BLaER1 treated with 17β-estradiol and CSF1 and Interleukin-3, amounts not matched to agents 10 nM and 100 nM (cell line): ENCODE measurements around the gene HIVEP1.
"Not testable (repeated sequence)": the region's sequence is repeated elsewhere in the genome, so short reads cannot be mapped to it uniquely, and the experiment has no call there.

Experiments
- H3K27ac ChIP-seq, 11 experiments: shearing (Covaris generic); formaldehyde crosslinking; 2 replicates each; pipeline ENCODE4 v1.8.1; 2022
- H3K27me3 ChIP-seq, 11 experiments: shearing (Covaris generic); formaldehyde crosslinking; 2 replicates each; pipeline ENCODE4 v1.8.1; 2022
- H3K36me3 ChIP-seq, 11 experiments: shearing (Covaris generic); formaldehyde crosslinking; 2 replicates each; pipeline ENCODE4 v1.8.1; 2022
- H3K4me1 ChIP-seq, 10 experiments: shearing (Covaris generic); formaldehyde crosslinking; 2 replicates each; pipeline ENCODE4 v1.8.1; 2022
- H3K4me2 ChIP-seq, 11 experiments: shearing (Covaris generic); formaldehyde crosslinking; 2 replicates each; pipeline ENCODE4 v1.8.1; 2022
- H3K4me3 ChIP-seq, 10 experiments: shearing (Covaris generic); formaldehyde crosslinking; 2 replicates each; pipeline ENCODE4 v1.8.1; 2022
- H3K9ac ChIP-seq, 11 experiments: shearing (Covaris generic); formaldehyde crosslinking; 2 replicates each; pipeline ENCODE4 v1.8.1; 2022
- H3K9me3 ChIP-seq, 11 experiments: shearing (Covaris generic); formaldehyde crosslinking; replicated peaks in 1 of 11; 2 replicates each; pipeline ENCODE4 v1.8.1; 2022
- H4K20me1 ChIP-seq, 11 experiments: shearing (Covaris generic); formaldehyde crosslinking; 2 replicates each; pipeline ENCODE4 v1.8.1; 2022
- Cebpa-rat ChIP-seq, 11 experiments: shearing (Covaris generic); IDR thresholded peaks; 2 replicates each; pipeline ENCODE4 v1.8.1; 2022

Gene HIVEP1

GRCh38 chr6:12152023-12152970 lies 140.2 kb downstream of the HIVEP1 start:
- Histone ChIP-seq H3K4me1 (no peaks in the 10 kb centered on the region), H3K27ac (no peak overlapping the region), H3K9me3 (no peaks in the 10 kb centered on the region), H3K9ac (no peak overlapping the region), H4K20me1 (peaks cover 0 to 3% (median 0%) of the 10 kb centered on the region in 11 experiments; a peak in 2 of 22 replicates), H3K4me2 (no peak overlapping the region), H3K4me3 (no peak overlapping the region), H3K27me3 (no peaks in the 10 kb centered on the region), H3K36me3 (peaks cover 0 to 22% (median 0%) of the 10 kb centered on the region in 11 experiments; a peak in 5 of 22 replicates)
- no peak for TF ChIP-seq Cebpa-rat (IDR thresholded peaks at IDR 0.05)

GRCh38 chr6:12155769-12156168 lies 143.7 kb downstream of the HIVEP1 start:
- not testable (repeated sequence) for H3K9ac ChIP-seq, H3K9me3 ChIP-seq
- H3K36me3 ChIP-seq: peaks cover 0 to 32% (median 0%) of the 10 kb centered on the region in 11 experiments; a peak in 5 of 22 replicates

DNA sequence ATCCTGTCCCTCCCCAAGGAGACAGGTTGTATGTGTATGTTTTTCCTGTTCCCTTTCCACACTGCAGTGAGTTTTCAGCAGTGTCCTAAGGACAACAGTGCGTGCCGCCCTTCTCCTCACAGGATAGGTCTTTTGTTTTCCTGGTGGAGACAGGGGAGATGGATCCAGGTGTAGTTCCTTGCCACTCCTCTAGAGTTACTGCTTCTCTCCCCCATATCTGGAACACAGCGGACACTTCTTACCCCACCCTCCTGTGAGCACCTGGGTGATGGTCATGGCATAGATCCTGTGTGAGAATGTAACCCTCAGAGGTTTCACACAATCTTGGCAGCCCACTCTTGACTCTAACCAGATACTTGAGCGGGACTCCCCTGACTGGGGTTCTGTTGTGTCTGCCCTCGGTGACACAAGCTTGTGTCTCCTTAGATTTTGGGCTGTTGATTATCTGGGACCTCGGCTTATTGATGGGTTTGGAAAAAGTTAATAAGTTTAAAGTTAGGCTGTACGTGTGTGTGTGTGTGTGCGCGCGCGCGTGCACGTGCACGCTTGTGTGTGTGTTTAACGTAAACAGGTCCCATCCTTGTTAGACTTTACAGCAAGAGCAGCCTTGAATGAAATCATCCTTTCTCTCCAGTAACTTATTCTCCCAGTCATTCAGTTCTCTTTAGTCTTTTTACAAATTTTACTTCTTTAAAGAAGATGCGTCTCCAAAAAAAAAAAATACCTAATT lies 146.7 kb downstream of the HIVEP1 start:
- no peaks in the 10 kb centered on the region for H3K27me3 ChIP-seq
- H3K4me2 ChIP-seq: no peak overlapping the region
- peaks cover 0 to 8% (median 0%) of the 10 kb centered on the region in 11 experiments; a peak in 2 of 22 replicates for H4K20me1 ChIP-seq
- peaks cover 17 to 38% (median 24%) of the 10 kb centered on the region in 10 experiments for H3K4me1 ChIP-seq
- no peak overlapping the region; a peak in 1 of 22 replicates for H3K27ac ChIP-seq
- TF ChIP-seq Cebpa-rat (IDR thresholded peaks at IDR 0.05): no peak
- no peaks in the 10 kb centered on the region for H3K9me3 ChIP-seq
- H3K36me3 ChIP-seq: peaks cover 14 to 59% (median 19%) of the 10 kb centered on the region in 11 experiments; a peak in 21 of 22 replicates
- H3K9ac ChIP-seq: no peak overlapping the region
- H3K4me3 ChIP-seq: no peak overlapping the region

More at GRCh38 chr6:12155769-12156168, 143.7 kb downstream of the HIVEP1 start:
- not testable (repeated sequence) for H3K27ac ChIP-seq, H3K4me2 ChIP-seq, H3K27me3 ChIP-seq, H3K4me3 ChIP-seq, H4K20me1 ChIP-seq
- peaks cover 0 to 15% (median 7%) of the 10 kb centered on the region in 10 experiments; a peak in 12 of 20 replicates for H3K4me1 ChIP-seq

GRCh38 chr6:12160326-12160725 lies 148.2 kb downstream of the HIVEP1 start:
- peak overlapping the region in 10 of 11 experiments; percentile 11 to 72 (median 52); a peak in 14 of 22 replicates for H3K27ac ChIP-seq
- H3K9me3 ChIP-seq: no peaks in the 10 kb centered on the region
- peaks cover 18 to 40% (median 25%) of the 10 kb centered on the region in 10 experiments for H3K4me1 ChIP-seq
- peak overlapping the region in 2 of 11 experiments; percentile 31 to 38; a peak in 3 of 22 replicates for H3K9ac ChIP-seq
- no peak for TF ChIP-seq Cebpa-rat (IDR thresholded peaks at IDR 0.05)
- H3K27me3 ChIP-seq: no peaks in the 10 kb centered on the region
- peaks cover 21 to 70% (median 31%) of the 10 kb centered on the region in 11 experiments; a peak in 21 of 22 replicates for H3K36me3 ChIP-seq
- H3K4me2 ChIP-seq: peak overlapping the region in 4 of 11 experiments; percentile 1 to 32 (median 27); a peak in 6 of 22 replicates
- peaks cover 0 to 8% (median 0%) of the 10 kb centered on the region in 11 experiments; a peak in 2 of 22 replicates for H4K20me1 ChIP-seq
- no peak overlapping the region for H3K4me3 ChIP-seq

- TF ChIP-seq Cebpa-rat (IDR thresholded peaks at IDR 0.05): no peak
- peaks cover 0 to 5% (median 0%) of the 10 kb centered on the region in 11 experiments; a peak in 2 of 22 replicates for H4K20me1 ChIP-seq
- H3K27me3 ChIP-seq: no peaks in the 10 kb centered on the region
- peaks cover 21 to 69% (median 33%) of the 10 kb centered on the region in 11 experiments; a peak in 21 of 22 replicates for H3K36me3 ChIP-seq
- H3K4me3 ChIP-seq: no peak overlapping the region
- H3K9me3 ChIP-seq: no peaks in the 10 kb centered on the region
- peak overlapping the region in 2 of 11 experiments; percentile 7 to 15; a peak in 1 of 22 replicates for H3K9ac ChIP-seq
- peaks cover 18 to 40% (median 25%) of the 10 kb centered on the region in 10 experiments for H3K4me1 ChIP-seq
- peak overlapping the region in 8 of 11 experiments; percentile 38 to 72 (median 62); a peak in 16 of 22 replicates for H3K27ac ChIP-seq
- H3K4me2 ChIP-seq: peak overlapping the region in 10 of 11 experiments; percentile 21 to 75 (median 55); a peak in 17 of 22 replicates
Measured at GRCh38 chr6:12162213-12162612, 150.1 kb downstream of the HIVEP1 start.

- no peak overlapping the region for H3K4me3 ChIP-seq
- H3K4me1 ChIP-seq: peaks cover 18 to 40% (median 25%) of the 10 kb centered on the region in 10 experiments
- TF ChIP-seq Cebpa-rat (IDR thresholded peaks at IDR 0.05): peak in 3 of 11 experiments; percentile 48 to 77 (median 49); a peak in 4 of 22 replicates
- H3K9me3 ChIP-seq: no peaks in the 10 kb centered on the region
- H3K4me2 ChIP-seq: peak overlapping the region; percentile 1 to 78 (median 67); a peak in 19 of 22 replicates
- H3K36me3 ChIP-seq: peaks cover 21 to 66% (median 33%) of the 10 kb centered on the region in 11 experiments; a peak in 21 of 22 replicates
- peak overlapping the region in 6 of 11 experiments; percentile 2 to 49 (median 18); a peak in 6 of 22 replicates for H3K9ac ChIP-seq
- H3K27ac ChIP-seq: peak overlapping the region in 9 of 11 experiments; percentile 22 to 72 (median 63); a peak in 17 of 22 replicates
- H3K27me3 ChIP-seq: no peaks in the 10 kb centered on the region
- H4K20me1 ChIP-seq: peaks cover 0 to 5% (median 0%) of the 10 kb centered on the region in 11 experiments; a peak in 2 of 22 replicates
Measured at GRCh38 chr6:12163149-12163548, 151.0 kb downstream of the HIVEP1 start.

GRCh38 chr6:12163744-12164507 lies 151.8 kb downstream of the HIVEP1 start:
- Histone ChIP-seq H3K9ac (peak overlapping the region in 5 of 11 experiments; percentile 2 to 49 (median 15); a peak in 5 of 22 replicates), H3K36me3 (peaks cover 21 to 58% (median 32%) of the 10 kb centered on the region in 11 experiments; a peak in 21 of 22 replicates), H3K27me3 (no peaks in the 10 kb centered on the region), H3K4me2 (peak overlapping the region in 10 of 11 experiments; percentile 1 to 78 (median 68); a peak in 18 of 22 replicates), H3K27ac (peak overlapping the region in 9 of 11 experiments; percentile 22 to 72 (median 63); a peak in 17 of 22 replicates), H3K4me1 (peaks cover 18 to 40% (median 25%) of the 10 kb centered on the region in 10 experiments), H3K4me3 (no peak overlapping the region), H3K9me3 (no peaks in the 10 kb centered on the region), H4K20me1 (peaks cover 0 to 1% (median 0%) of the 10 kb centered on the region in 11 experiments; a peak in 1 of 22 replicates)
- no peak for TF ChIP-seq Cebpa-rat (IDR thresholded peaks at IDR 0.05)

- Histone ChIP-seq H3K27ac (peak overlapping the region in 4 of 11 experiments; percentile 57 to 72 (median 70); a peak in 5 of 22 replicates), H3K9ac (no peak overlapping the region), H3K27me3 (no peaks in the 10 kb centered on the region), H3K4me3 (no peak overlapping the region), H3K4me1 (peaks cover 18 to 40% (median 25%) of the 10 kb centered on the region in 10 experiments), H3K4me2 (no peak overlapping the region), H3K9me3 (no peaks in the 10 kb centered on the region), H3K36me3 (peaks cover 21 to 58% (median 32%) of the 10 kb centered on the region in 11 experiments; a peak in 21 of 22 replicates), H4K20me1 (no peaks in the 10 kb centered on the region; a peak in 1 of 22 replicates)
- TF ChIP-seq Cebpa-rat (IDR thresholded peaks at IDR 0.05): no peak
Measured at GRCh38 chr6:12164508-12164770, 152.3 kb downstream of the HIVEP1 start.
